Measurements from ENCODE around the gene NEURL1. TPM values are rescaled to one million over a fixed set of nuclear protein-coding genes. Genes with fewer than 3 reads are reported as not detected.
A peak's percentile ranks its signal among the peaks of the same experiment; 100 is the strongest.

NEURL1 gene
- total RNA-seq, 4 donors from 2014 or later, result 0.39 to 0.60 TPM; not detected in 2

- H3K4me3 ChIP-seq, result peak overlapping the region; percentile 18 to 54 (median 35)
- no peak for DNase-seq (ENCODE audit: low spot score in 2 of 2)
- peaks cover 0 to 14% (median 0%) of the 10 kb centered on the region in 4 donors for H3K9me3 ChIP-seq
- no peaks in the 10 kb centered on the region for H3K27me3 ChIP-seq
- WGBS, 2 donors, result 13 to 24% methylated on average over 47 to 87 of the region's 111 CpGs
- TF ChIP-seq POLR2A (IDR thresholded peaks at IDR 0.05) (no peak), EP300 (IDR thresholded peaks at IDR 0.05) (no peak), CTCF (IDR thresholded peaks at IDR 0.05) (no peak)
- H3K36me3 ChIP-seq, result peaks cover 0 to 42% (median 0%) of the 10 kb centered on the region in 3 donors
- H3K27ac ChIP-seq, result peak overlapping the region in 2 of 4 donors; percentile 19 to 29
- H3K4me1 ChIP-seq, result peaks cover 0 to 14% (median 0%) of the 10 kb centered on the region in 4 donors
Measured at GRCh38 chr10:103584216-103585010, 90.9 kb downstream of the NEURL1 start.

- peak overlapping the region in 1 of 4 donors; percentile 29 for H3K27ac ChIP-seq
- TF ChIP-seq CTCF (IDR thresholded peaks at IDR 0.05), result no peak
- TF ChIP-seq POLR2A (IDR thresholded peaks at IDR 0.05), result no peak
- TF ChIP-seq EP300 (IDR thresholded peaks at IDR 0.05), result no peak
Measured at GRCh38 chr10:103585011-103585405, 91.5 kb downstream of the NEURL1 start.

GRCh38 chr10:103587073-103587472 lies 93.6 kb downstream of the NEURL1 start:
- no peak overlapping the region for H3K4me3 ChIP-seq
- no peak overlapping the region for H3K27ac ChIP-seq
- TF ChIP-seq CTCF (IDR thresholded peaks at IDR 0.05) (no peak), POLR2A (IDR thresholded peaks at IDR 0.05) (no peak), EP300 (IDR thresholded peaks at IDR 0.05) (no peak)
- H3K36me3 ChIP-seq, result peaks cover 0 to 59% (median 0%) of the 10 kb centered on the region in 3 donors
- H3K4me1 ChIP-seq, result peaks cover 0 to 8% (median 0%) of the 10 kb centered on the region in 4 donors
- H3K27me3 ChIP-seq, result no peaks in the 10 kb centered on the region
- H3K9me3 ChIP-seq, result peaks cover 0 to 14% (median 0%) of the 10 kb centered on the region in 4 donors
- no peak for DNase-seq (ENCODE audit: low spot score in 2 of 2)

More at GRCh38 chr10:103585011-103585405, 91.5 kb downstream of the NEURL1 start:
- H3K4me3 ChIP-seq, result peak overlapping the region in 2 of 4 donors; percentile 41 to 54
- WGBS, 2 donors, result 95 to 96% methylated on average over 8 to 24 of the region's 32 CpGs
- peaks cover 0 to 14% (median 0%) of the 10 kb centered on the region in 4 donors for H3K9me3 ChIP-seq
- peaks cover 0 to 48% (median 0%) of the 10 kb centered on the region in 3 donors for H3K36me3 ChIP-seq
- peaks cover 0 to 14% (median 0%) of the 10 kb centered on the region in 4 donors for H3K4me1 ChIP-seq
- no peaks in the 10 kb centered on the region for H3K27me3 ChIP-seq
- DNase-seq (ENCODE audit: low spot score in 2 of 2), result no peak

GRCh38 chr10:103589074-103589630 lies 95.6 kb downstream of the NEURL1 start:
- WGBS, 2 donors, result 75 to 79% methylated on average over 13 to 15 of the region's 15 CpGs

More at GRCh38 chr10:103589074-103589630, 95.6 kb downstream of the NEURL1 start:
- H3K36me3 ChIP-seq, result peaks cover 0 to 65% (median 0%) of the 10 kb centered on the region in 3 donors
- H3K27me3 ChIP-seq, result no peaks in the 10 kb centered on the region
- H3K27ac ChIP-seq, result no peak overlapping the region
- DNase-seq (ENCODE audit: low spot score in 2 of 2), result no peak
- H3K9me3 ChIP-seq, result peaks cover 0 to 14% (median 0%) of the 10 kb centered on the region in 4 donors
- H3K4me3 ChIP-seq, result no peak overlapping the region
- peaks cover 0 to 8% (median 0%) of the 10 kb centered on the region in 4 donors for H3K4me1 ChIP-seq
- no peak for TF ChIP-seq POLR2A (IDR thresholded peaks at IDR 0.05)
- TF ChIP-seq CTCF (IDR thresholded peaks at IDR 0.05), result no peak
- TF ChIP-seq EP300 (IDR thresholded peaks at IDR 0.05), result no peak

Measured in tibial nerve (tissue), 4 donors.